ENCODE data around the gene LMNB1. TPM values are rescaled to one million over a fixed set of nuclear protein-coding genes. Genes with fewer than 3 reads are reported as not detected.
A peak's percentile ranks its signal among the peaks of the same experiment; 100 is the strongest.

The LMNB1 gene
- total and polyA plus RNA-seq, 2 of the 13 experiments (the other 11 are each of a cell fraction or from before 2014, with no cell fraction given) = 12.5 to 159 TPM

GRCh38 chr5:126777975-126778674, 1.2 kb downstream of the LMNB1 start (continued):
- peak; percentile 96 for TF ChIP-seq TFDP2 (CRISPR knock-in tag; IDR thresholded peaks at IDR 0.05)
- TF ChIP-seq ZKSCAN1 (IDR thresholded peaks at IDR 0.05; ENCODE audit: low read length) = no peak
- TF ChIP-seq PHF21A (CRISPR knock-in tag; IDR thresholded peaks at IDR 0.05) = peak; percentile 88
- TF ChIP-seq ZNF12 (CRISPR knock-in tag; IDR thresholded peaks at IDR 0.05) = no peak
- peak; percentile 72; the same call in 1 of the 2 replicates for TF ChIP-seq ZC3H13 (CRISPR knock-in tag; IDR thresholded peaks at IDR 0.05)
- no peak for TF ChIP-seq LCORL (IDR thresholded peaks at IDR 0.05)
- TF ChIP-seq LCORL (CRISPR knock-in tag; IDR thresholded peaks at IDR 0.05) = peak; percentile 39; the same call in 1 of the 2 replicates
- TF ChIP-seq ZNF20 (CRISPR knock-in tag; IDR thresholded peaks at IDR 0.05) = no peak
- no peak for TF ChIP-seq TAF15 (IDR thresholded peaks at IDR 0.05; ENCODE audit: low read depth, low read length, poor library complexity, severe bottlenecking)
- TF ChIP-seq ZNF558 (CRISPR knock-in tag; IDR thresholded peaks at IDR 0.05; ENCODE audit: borderline replicate concordance) = 0 out of 2 replicates have a peak, but pooled peaks have one; percentile 20
- no peak for TF ChIP-seq HDAC2 (CRISPR knock-in tag; IDR thresholded peaks at IDR 0.05)
- no peak for TF ChIP-seq CTCF (CRISPR knock-in tag; IDR thresholded peaks at IDR 0.05)
- no peak for TF ChIP-seq ZSCAN31 (CRISPR knock-in tag; IDR thresholded peaks at IDR 0.05; ENCODE audit: low read depth)
- no peak for TF ChIP-seq SYNCRIP (IDR thresholded peaks at IDR 0.05; ENCODE audit: insufficient read depth, low read depth, low read length)
- no peak for TF ChIP-seq ZNF230 (CRISPR knock-in tag; IDR thresholded peaks at IDR 0.05)
- TF ChIP-seq, protein P1, sequence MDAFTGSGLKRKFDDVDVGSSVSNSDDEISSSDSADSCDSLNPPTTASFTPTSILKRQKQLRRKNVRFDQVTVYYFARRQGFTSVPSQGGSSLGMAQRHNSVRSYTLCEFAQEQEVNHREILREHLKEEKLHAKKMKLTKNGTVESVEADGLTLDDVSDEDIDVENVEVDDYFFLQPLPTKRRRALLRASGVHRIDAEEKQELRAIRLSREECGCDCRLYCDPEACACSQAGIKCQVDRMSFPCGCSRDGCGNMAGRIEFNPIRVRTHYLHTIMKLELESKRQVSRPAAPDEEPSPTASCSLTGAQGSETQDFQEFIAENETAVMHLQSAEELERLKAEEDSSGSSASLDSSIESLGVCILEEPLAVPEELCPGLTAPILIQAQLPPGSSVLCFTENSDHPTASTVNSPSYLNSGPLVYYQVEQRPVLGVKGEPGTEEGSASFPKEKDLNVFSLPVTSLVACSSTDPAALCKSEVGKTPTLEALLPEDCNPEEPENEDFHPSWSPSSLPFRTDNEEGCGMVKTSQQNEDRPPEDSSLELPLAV (CRISPR knock-in tag; conservative IDR thresholded peaks at IDR 0.05; ENCODE audit: low read depth) = no peak
- no peak for TF ChIP-seq WIZ (CRISPR knock-in tag; IDR thresholded peaks at IDR 0.05)
- TF ChIP-seq, protein P2, sequence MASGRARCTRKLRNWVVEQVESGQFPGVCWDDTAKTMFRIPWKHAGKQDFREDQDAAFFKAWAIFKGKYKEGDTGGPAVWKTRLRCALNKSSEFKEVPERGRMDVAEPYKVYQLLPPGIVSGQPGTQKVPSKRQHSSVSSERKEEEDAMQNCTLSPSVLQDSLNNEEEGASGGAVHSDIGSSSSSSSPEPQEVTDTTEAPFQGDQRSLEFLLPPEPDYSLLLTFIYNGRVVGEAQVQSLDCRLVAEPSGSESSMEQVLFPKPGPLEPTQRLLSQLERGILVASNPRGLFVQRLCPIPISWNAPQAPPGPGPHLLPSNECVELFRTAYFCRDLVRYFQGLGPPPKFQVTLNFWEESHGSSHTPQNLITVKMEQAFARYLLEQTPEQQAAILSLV (CRISPR knock-in tag; IDR thresholded peaks at IDR 0.05; ENCODE audit: borderline replicate concordance) = no peak
- TF ChIP-seq RFX5 (IDR thresholded peaks at IDR 0.05; ENCODE audit: low read depth, low read length) = no peak
- TF ChIP-seq, protein P3, sequence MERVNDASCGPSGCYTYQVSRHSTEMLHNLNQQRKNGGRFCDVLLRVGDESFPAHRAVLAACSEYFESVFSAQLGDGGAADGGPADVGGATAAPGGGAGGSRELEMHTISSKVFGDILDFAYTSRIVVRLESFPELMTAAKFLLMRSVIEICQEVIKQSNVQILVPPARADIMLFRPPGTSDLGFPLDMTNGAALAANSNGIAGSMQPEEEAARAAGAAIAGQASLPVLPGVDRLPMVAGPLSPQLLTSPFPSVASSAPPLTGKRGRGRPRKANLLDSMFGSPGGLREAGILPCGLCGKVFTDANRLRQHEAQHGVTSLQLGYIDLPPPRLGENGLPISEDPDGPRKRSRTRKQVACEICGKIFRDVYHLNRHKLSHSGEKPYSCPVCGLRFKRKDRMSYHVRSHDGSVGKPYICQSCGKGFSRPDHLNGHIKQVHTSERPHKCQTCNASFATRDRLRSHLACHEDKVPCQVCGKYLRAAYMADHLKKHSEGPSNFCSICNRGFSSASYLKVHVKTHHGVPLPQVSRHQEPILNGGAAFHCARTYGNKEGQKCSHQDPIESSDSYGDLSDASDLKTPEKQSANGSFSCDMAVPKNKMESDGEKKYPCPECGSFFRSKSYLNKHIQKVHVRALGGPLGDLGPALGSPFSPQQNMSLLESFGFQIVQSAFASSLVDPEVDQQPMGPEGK (CRISPR knock-in tag; IDR thresholded peaks at IDR 0.05) = no peak; the same call in 1 of the 2 replicates
- TF ChIP-seq HMG20B (CRISPR knock-in tag; conservative IDR thresholded peaks at IDR 0.05) = peak; percentile 83
- no peak for TF ChIP-seq SALL2 (CRISPR knock-in tag; IDR thresholded peaks at IDR 0.05)
- TF ChIP-seq TBP (CRISPR knock-in tag; IDR thresholded peaks at IDR 0.05) = no peak
